Fibroblast of mammary gland (primary cell): ENCODE results near the gene EVC2.

Experiments used
- DNase-seq: peaks from one replicate; pipeline ENCODE4 v3.0.0-alpha.2; 2010; ENCODE audit warnings: low read depth
- H3K4me3 ChIP-seq: 2 replicates; pipeline ENCODE4 v1.5.1; 2011; ENCODE audit warnings: low read depth, mild to moderate bottlenecking, low read length, moderate library complexity; ENCODE audit not compliant: control insufficient read depth
- CTCF ChIP-seq: conservative IDR thresholded peaks from 2 replicates; pipeline ENCODE4 v1.5.1; 2011; ENCODE audit warnings: low read depth, low read length, inconsistent platforms; ENCODE audit not compliant: control insufficient read depth, insufficient read depth

EVC2 gene

GRCh38 chr4:5707778-5708448 is 446 bp downstream of the EVC2 start:
- no peak for TF ChIP-seq CTCF
- peak overlapping the region; percentile 68 for H3K4me3 ChIP-seq
- no peak for DNase-seq

DNA sequence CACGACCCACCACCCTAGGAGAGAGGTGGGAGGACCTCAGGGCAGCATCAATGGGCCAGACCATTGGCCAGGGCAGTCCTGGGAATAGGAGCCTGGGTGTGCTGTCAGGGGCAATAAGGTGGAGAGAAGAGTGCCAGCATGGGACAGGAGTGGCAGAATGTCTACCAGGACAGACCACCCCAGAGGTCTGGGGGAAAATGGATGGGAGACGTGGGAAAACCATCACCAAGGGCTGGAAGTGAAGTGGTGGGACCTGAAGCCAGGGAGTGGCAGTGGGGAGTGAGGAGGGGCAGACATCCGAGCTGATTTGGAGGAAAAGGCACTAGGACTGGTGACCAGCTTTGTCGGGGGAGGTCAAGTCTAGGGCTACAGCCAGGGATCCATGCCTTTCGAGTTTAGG is 993 bp downstream of the EVC2 start:
- DNase-seq: no peak
- no peak for TF ChIP-seq CTCF
- H3K4me3 ChIP-seq: peak overlapping the region; percentile 68

DNA sequence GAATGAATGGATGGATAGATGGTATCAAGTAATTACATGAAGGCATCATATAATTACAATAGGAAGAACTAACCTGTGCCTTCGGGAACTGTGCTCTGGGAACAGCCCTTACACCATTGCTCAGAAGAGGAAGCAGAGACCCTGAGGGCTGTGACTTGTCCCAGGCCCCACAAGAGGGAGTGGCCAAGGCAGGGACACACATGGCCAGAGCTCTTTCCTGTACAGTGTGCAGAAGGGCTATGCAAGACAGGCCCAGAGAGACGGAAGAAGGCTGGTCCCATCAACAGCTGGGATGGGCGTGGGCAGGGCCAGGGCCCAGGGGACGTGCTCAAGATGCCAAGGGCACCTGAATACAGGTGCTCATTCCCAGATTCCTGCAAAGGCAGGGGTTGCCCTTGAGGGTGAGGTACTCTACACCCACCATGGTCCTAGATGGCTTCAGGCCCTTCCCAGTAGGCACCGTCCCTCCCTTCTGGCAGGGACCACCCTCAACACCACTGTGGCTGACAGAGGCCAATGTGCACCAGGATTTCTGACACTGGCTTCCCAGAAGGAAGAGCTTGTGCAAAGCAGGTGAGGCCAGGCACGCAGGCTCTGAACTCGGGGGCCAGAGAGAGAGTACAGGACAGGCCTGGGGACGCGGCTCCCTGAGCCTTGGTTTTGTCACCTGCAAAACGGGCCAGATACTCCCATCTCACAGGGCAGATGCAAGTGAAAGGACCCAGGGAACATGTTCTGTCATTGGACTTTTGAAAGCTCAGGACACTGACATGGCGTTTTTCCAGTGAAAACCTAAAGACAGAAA is 1.7 kb downstream of the EVC2 start:
- TF ChIP-seq CTCF: no peak
- no peak overlapping the region for H3K4me3 ChIP-seq
- DNase-seq: no peak

DNA sequence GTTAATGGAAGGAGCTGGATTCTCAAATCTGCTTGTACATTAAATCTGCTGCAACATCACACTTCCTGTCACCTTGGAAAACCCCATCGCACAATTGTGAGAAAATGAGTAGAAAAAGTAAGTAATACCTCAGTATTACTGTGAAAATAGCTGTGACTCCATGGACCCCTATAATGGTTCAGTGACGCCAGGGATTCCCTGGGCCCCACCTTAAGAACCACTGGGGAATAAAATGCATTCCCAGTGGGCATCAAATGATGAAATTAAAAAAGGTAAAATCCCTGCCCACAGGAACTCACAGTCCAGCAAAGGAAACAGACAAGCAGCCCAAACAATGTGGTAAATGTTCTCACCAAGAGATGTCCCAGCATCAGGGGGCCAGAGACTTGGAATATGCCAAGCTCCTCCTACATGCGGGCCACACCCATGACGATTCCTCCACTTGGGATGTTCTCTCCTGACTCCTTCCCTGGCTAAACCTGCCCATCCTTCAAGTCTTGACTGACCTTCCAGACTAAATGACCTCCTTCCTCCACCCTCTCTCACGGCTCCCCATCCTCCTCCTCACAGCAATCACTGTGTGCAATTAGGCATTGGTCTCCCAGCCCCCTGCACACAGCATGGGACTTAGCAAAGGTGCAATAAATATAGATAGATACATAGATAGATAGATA is 2.6 kb downstream of the EVC2 start:
- no peak for DNase-seq
- no peak for TF ChIP-seq CTCF
- H3K4me3 ChIP-seq: no peak overlapping the region

- TF ChIP-seq CTCF: no peak
- H3K4me3 ChIP-seq: no peak overlapping the region
- DNase-seq: no peak
These were observed 4.1 kb downstream of the EVC2 start for GRCh38 chr4:5704276-5704675.

GRCh38 chr4:5703831-5704230 is 4.5 kb downstream of the EVC2 start:
- no peak for DNase-seq
- no peak overlapping the region for H3K4me3 ChIP-seq
- no peak for TF ChIP-seq CTCF
